Keratinocyte (primary cell): ENCODE data around the gene PEX5L. TPM values are rescaled to one million over a fixed set of nuclear protein-coding genes. Genes with fewer than 3 reads are reported as not detected.

Source experiments
- DNase-seq: peaks from one replicate; pipeline ENCODE4 v3.0.0-alpha.2; 2011; ENCODE audit warnings: low read depth, missing footprints, low spot score
- FAIRE-seq: peaks from 2 replicates; lab custom pipeline; 2011; peaks lifted over from hg19 to GRCh38; lab: Jason Lieb, UNC
- H2AFZ ChIP-seq: 2 replicates; pipeline ENCODE4 v1.6.0; 2012; ENCODE audit warnings: low read length, control low read depth, inconsistent platforms; ENCODE audit not compliant: control insufficient read depth
- H3K27ac ChIP-seq: 2 replicates; pipeline ENCODE4 v1.5.1; 2011; ENCODE audit warnings: low read length; ENCODE audit not compliant: control insufficient read depth, insufficient read depth
- H3K27me3 ChIP-seq: 3 replicates; pipeline ENCODE4 v1.6.0; 2011; ENCODE audit warnings: low read length; ENCODE audit not compliant: control insufficient read depth, insufficient read depth; ENCODE audit errors: extremely low read depth
- H3K36me3 ChIP-seq, 2 experiments: 2 replicates in 1 of 2; 3 replicates in 1 of 2; pipeline ENCODE4 v1.5.1; 2011; ENCODE audit warnings: low read length in 2 of 2, mild to moderate bottlenecking in 1 of 2; ENCODE audit not compliant: control insufficient read depth in 2 of 2, insufficient read depth in 2 of 2; ENCODE audit errors: extremely low read depth in 1 of 2
- H3K4me1 ChIP-seq: 3 replicates; pipeline ENCODE4 v1.5.1; 2011; ENCODE audit warnings: low read length; ENCODE audit not compliant: control insufficient read depth, insufficient read depth; ENCODE audit errors: extremely low read depth
- H3K4me2 ChIP-seq: 3 replicates; pipeline ENCODE4 v1.6.0; 2011; ENCODE audit warnings: low read depth, low read length; ENCODE audit not compliant: control insufficient read depth, insufficient read depth; ENCODE audit errors: extremely low read depth
- H3K4me3 ChIP-seq, 3 experiments: fragments of 200-600 bp in 1 of 3; sonication (generic) in 1 of 3; 2 replicates in 2 of 3; 3 replicates in 1 of 3; pipeline ENCODE4 v1.5.1; 2011 to 2016; ENCODE audit warnings: low read length in 3 of 3, mild to moderate bottlenecking in 3 of 3, control low read depth in 2 of 3, inconsistent platforms in 1 of 3, low read depth in 1 of 3, mixed read lengths in 1 of 3, mixed run types in 1 of 3, moderate library complexity in 1 of 3; ENCODE audit not compliant: control insufficient read depth in 2 of 3, insufficient read depth in 2 of 3; ENCODE audit errors: extremely low read depth in 1 of 3
- H3K79me2 ChIP-seq: 2 replicates; pipeline ENCODE4 v1.6.0; 2012; ENCODE audit warnings: low read length; ENCODE audit not compliant: control insufficient read depth, insufficient read depth
- H3K9ac ChIP-seq: 3 replicates; pipeline ENCODE4 v1.6.0; 2011; ENCODE audit warnings: low read length; ENCODE audit not compliant: control insufficient read depth, insufficient read depth; ENCODE audit errors: extremely low read depth
- H3K9me1 ChIP-seq: 3 replicates; pipeline ENCODE4 v1.6.0; 2011; ENCODE audit warnings: low read length; ENCODE audit not compliant: control insufficient read depth, insufficient read depth; ENCODE audit errors: extremely low read depth
- H3K9me3 ChIP-seq: 2 replicates; pipeline ENCODE4 v1.5.1; 2012; ENCODE audit warnings: low read depth, low read length; ENCODE audit not compliant: control insufficient read depth
- H4K20me1 ChIP-seq: 3 replicates; pipeline ENCODE4 v1.6.0; 2011; ENCODE audit warnings: low read length; ENCODE audit not compliant: control insufficient read depth, insufficient read depth; ENCODE audit errors: extremely low read depth
- CTCF ChIP-seq, 3 experiments: IDR thresholded peaks in 1 of 3; conservative IDR thresholded peaks in 1 of 3; optimal IDR thresholded peaks in 1 of 3; 2 replicates in 2 of 3; 3 replicates in 1 of 3; pipeline versions ENCODE3 to v1.5.1; 2011; ENCODE audit warnings: low read length in 3 of 3, mild to moderate bottlenecking in 3 of 3, moderate library complexity in 2 of 3, control low read depth in 1 of 3, inconsistent platforms in 1 of 3; ENCODE audit not compliant: insufficient read depth in 2 of 3; ENCODE audit errors: extremely low read depth in 1 of 3
- EZH2 ChIP-seq: IDR thresholded peaks from one replicate; pipeline ENCODE4 v1.6.1; 2012; ENCODE audit warnings: inconsistent platforms, mild to moderate bottlenecking, low read length, moderate library complexity
- dilution Hi-C: fragments of 300-500 bp; cut with MboI; formaldehyde crosslinking; loops from one replicate; pipeline ENCODE4 v1.7.0; 2020; ENCODE audit warnings: low sequenced_read_pairs; ENCODE audit not compliant: extremely low pct_ligation_motif_present
- polyA plus RNA-seq, 5 experiments: library from polyadenylated mRNA; depleted of rRNA in 3 of 5; stranded (reverse) in 3 of 5; stranded (forward) in 1 of 5; unstranded in 1 of 5; fragments of >200 nt; gene quantifications; 1 replicate in 1 of 5; 2 replicates in 3 of 5; 3 replicates in 1 of 5; pipeline versions ENCODE4 v1.2.1 to v1.2.3, GENCODE V29; 2011 to 2012; ENCODE audit warnings: missing spikeins in 2 of 5, low read depth in 1 of 5, low replicate concordance in 1 of 5

Gene PEX5L
- polyA plus RNA-seq, 1 donor (not counting 4 experiments of a cell fraction or from before 2014, with no cell fraction given) = 0.92 TPM

GRCh38 chr3:179881791-179882190, 154.9 kb downstream of the PEX5L start:
- no peak overlapping the region for H3K4me3 ChIP-seq
- no peak for DNase-seq
- no peaks in the 10 kb centered on the region for H3K9me3 ChIP-seq
- H3K27ac ChIP-seq = no peak overlapping the region
- no peak for FAIRE-seq
- no peaks in the 10 kb centered on the region for H4K20me1 ChIP-seq
- H3K4me1 ChIP-seq = no peaks in the 10 kb centered on the region
- H3K9me1 ChIP-seq = no peaks in the 10 kb centered on the region
- H3K27me3 ChIP-seq = no peaks in the 10 kb centered on the region
- dilution Hi-C loops = no loop called here
- no peak overlapping the region for H2AFZ ChIP-seq
- H3K36me3 ChIP-seq = no peaks in the 10 kb centered on the region
- H3K9ac ChIP-seq = no peak overlapping the region
- no peak overlapping the region for H3K4me2 ChIP-seq
- no peaks in the 10 kb centered on the region for H3K79me2 ChIP-seq
- no peak for TF ChIP-seq EZH2
- no peak for TF ChIP-seq CTCF (optimal IDR thresholded peaks at IDR 0.05 in 1 of 3, IDR thresholded peaks at IDR 0.05 in 1 of 3, conservative IDR thresholded peaks at IDR 0.05 in 1 of 3; ENCODE audit: extremely low read depth in 1 of 3, insufficient read depth in 2 of 3, low read length in 3 of 3)

- no peak for FAIRE-seq
- dilution Hi-C loops = no loop called here
- no peak overlapping the region for H3K27ac ChIP-seq
These were observed 155.9 kb downstream of the PEX5L start for GRCh38 chr3:179880868-179881267.

More at GRCh38 chr3:179880868-179881267, 155.9 kb downstream of the PEX5L start:
- Histone ChIP-seq H3K4me2 (no peak overlapping the region), H4K20me1 (no peaks in the 10 kb centered on the region), H2AFZ (no peak overlapping the region), H3K9me1 (no peaks in the 10 kb centered on the region), H3K79me2 (no peaks in the 10 kb centered on the region), H3K27me3 (no peaks in the 10 kb centered on the region), H3K9me3 (no peaks in the 10 kb centered on the region), H3K4me3 (no peak overlapping the region), H3K36me3 (no peaks in the 10 kb centered on the region), H3K9ac (no peak overlapping the region), H3K4me1 (no peaks in the 10 kb centered on the region)
- TF ChIP-seq CTCF (optimal IDR thresholded peaks at IDR 0.05 in 1 of 3, IDR thresholded peaks at IDR 0.05 in 1 of 3, conservative IDR thresholded peaks at IDR 0.05 in 1 of 3; ENCODE audit: extremely low read depth in 1 of 3, insufficient read depth in 2 of 3, low read length in 3 of 3) = no peak
- no peak for TF ChIP-seq EZH2
- no peak for DNase-seq
